Measurements from ENCODE around the gene SLC12A7. TPM values are rescaled to one million over a fixed set of nuclear protein-coding genes. Genes with fewer than 3 reads are reported as not detected.

The SLC12A7 gene
- total and polyA plus RNA-seq, 9 of the 15 experiments (the other 6 are each of a cell fraction or from before 2014, with no cell fraction given) = 0.01 to 3.1 (median 0.56) TPM

GRCh38 chr5:1013948-1014301 is 97.9 kb downstream of the SLC12A7 start (continued):
- TF ChIP-seq, protein P1, sequence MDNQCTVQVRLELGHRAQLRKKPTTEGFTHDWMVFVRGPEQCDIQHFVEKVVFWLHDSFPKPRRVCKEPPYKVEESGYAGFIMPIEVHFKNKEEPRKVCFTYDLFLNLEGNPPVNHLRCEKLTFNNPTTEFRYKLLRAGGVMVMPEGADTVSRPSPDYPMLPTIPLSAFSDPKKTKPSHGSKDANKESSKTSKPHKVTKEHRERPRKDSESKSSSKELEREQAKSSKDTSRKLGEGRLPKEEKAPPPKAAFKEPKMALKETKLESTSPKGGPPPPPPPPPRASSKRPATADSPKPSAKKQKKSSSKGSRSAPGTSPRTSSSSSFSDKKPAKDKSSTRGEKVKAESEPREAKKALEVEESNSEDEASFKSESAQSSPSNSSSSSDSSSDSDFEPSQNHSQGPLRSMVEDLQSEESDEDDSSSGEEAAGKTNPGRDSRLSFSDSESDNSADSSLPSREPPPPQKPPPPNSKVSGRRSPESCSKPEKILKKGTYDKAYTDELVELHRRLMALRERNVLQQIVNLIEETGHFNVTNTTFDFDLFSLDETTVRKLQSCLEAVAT (IDR thresholded peaks at IDR 0.05) = no peak

GRCh38 chr5:1013238-1013947 is 98.5 kb downstream of the SLC12A7 start:
- WGBS (ENCODE audit: insufficient coverage, low coverage, missing lambda C conversion rate) = 1% methylated on average over 17 of the region's 19 CpGs
- intact Hi-C loops (cut with micrococcal nuclease) (no loop called here), in situ Hi-C loops (cut with MboI) (no loop called here)
- Histone ChIP-seq H2AFZ (ENCODE audit: low read depth, low read length) (no peak overlapping the region), H4K20me1 (replicated peaks; ENCODE audit: control insufficient read depth, insufficient read depth, low read length) (peaks cover 46% of the 10 kb centered on the region), H3K9me3 (replicated peaks; ENCODE audit: control insufficient read depth, insufficient read depth, low read depth, low read length) (no peaks in the 10 kb centered on the region), H3K36me3 (ENCODE audit: control insufficient read depth, insufficient read depth, low read length) (no peaks in the 10 kb centered on the region), H3K27ac (ENCODE audit: extremely low read depth, low read depth, low read length) (no peak overlapping the region), H3K79me2 (ENCODE audit: control insufficient read depth, insufficient read depth, low read length) (no peaks in the 10 kb centered on the region), H3K4me3 (no peak overlapping the region), H3K27me3 (ENCODE audit: control insufficient read depth in 2 of 2, insufficient read depth in 2 of 2, low read length in 2 of 2) (peaks cover 52 to 92% of the 10 kb centered on the region in 2 experiments), H3K9ac (ENCODE audit: insufficient read depth in 1 of 2, low read depth in 2 of 2, low read length in 2 of 2) (peak overlapping the region in 1 of 2 experiments; percentile 45; a peak in 1 of 4 replicates), H3K4me2 (ENCODE audit: insufficient read depth, low read length) (no peak overlapping the region), H3K4me1 (replicated peaks in 1 of 2; ENCODE audit: control insufficient read depth in 2 of 2, insufficient read depth in 2 of 2, low read length in 2 of 2) (peaks cover 0 to 25% of the 10 kb centered on the region in 2 experiments; a peak in 2 of 5 replicates), H3K9me1 (ENCODE audit: control insufficient read depth, insufficient read depth, low read length) (no peaks in the 10 kb centered on the region)
- FAIRE-seq (no peak), DNase-seq (ENCODE audit: extremely low read depth in 1 of 4, low spot score in 3 of 4) (no peak), ATAC-seq (no peak)
- TF ChIP-seq, protein P2, sequence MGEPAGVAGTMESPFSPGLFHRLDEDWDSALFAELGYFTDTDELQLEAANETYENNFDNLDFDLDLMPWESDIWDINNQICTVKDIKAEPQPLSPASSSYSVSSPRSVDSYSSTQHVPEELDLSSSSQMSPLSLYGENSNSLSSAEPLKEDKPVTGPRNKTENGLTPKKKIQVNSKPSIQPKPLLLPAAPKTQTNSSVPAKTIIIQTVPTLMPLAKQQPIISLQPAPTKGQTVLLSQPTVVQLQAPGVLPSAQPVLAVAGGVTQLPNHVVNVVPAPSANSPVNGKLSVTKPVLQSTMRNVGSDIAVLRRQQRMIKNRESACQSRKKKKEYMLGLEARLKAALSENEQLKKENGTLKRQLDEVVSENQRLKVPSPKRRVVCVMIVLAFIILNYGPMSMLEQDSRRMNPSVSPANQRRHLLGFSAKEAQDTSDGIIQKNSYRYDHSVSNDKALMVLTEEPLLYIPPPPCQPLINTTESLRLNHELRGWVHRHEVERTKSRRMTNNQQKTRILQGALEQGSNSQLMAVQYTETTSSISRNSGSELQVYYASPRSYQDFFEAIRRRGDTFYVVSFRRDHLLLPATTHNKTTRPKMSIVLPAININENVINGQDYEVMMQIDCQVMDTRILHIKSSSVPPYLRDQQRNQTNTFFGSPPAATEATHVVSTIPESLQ (CRISPR knock-in tag; IDR thresholded peaks at IDR 0.05) = no peak
- no peak for TF ChIP-seq MAFF (IDR thresholded peaks at IDR 0.05; ENCODE audit: low read length)
- no peak for TF ChIP-seq HOXB6 (CRISPR knock-in tag; IDR thresholded peaks at IDR 0.05; ENCODE audit: borderline replicate concordance)
- TF ChIP-seq FOXA1 (IDR thresholded peaks at IDR 0.05; ENCODE audit: borderline replicate concordance) = no peak
- TF ChIP-seq ZNF707 (CRISPR knock-in tag; conservative IDR thresholded peaks at IDR 0.05) = no peak
- no peak for TF ChIP-seq POU5F1 (IDR thresholded peaks at IDR 0.05; ENCODE audit: borderline replicate concordance, low read depth, low read length, partially characterized antibody)
- TF ChIP-seq RBM14 (IDR thresholded peaks at IDR 0.05; ENCODE audit: borderline replicate concordance, insufficient read depth, low read depth, low read length) = no peak
- TF ChIP-seq MED1 (CRISPR knock-in tag; IDR thresholded peaks at IDR 0.05; ENCODE audit: borderline replicate concordance) = no peak
- no peak for TF ChIP-seq LARP7 (IDR thresholded peaks at IDR 0.05)
- TF ChIP-seq E2F3 (CRISPR knock-in tag; IDR thresholded peaks at IDR 0.05) = no peak
- TF ChIP-seq TCFL5 (CRISPR knock-in tag; conservative IDR thresholded peaks at IDR 0.05) = no peak
- TF ChIP-seq, protein P3, sequence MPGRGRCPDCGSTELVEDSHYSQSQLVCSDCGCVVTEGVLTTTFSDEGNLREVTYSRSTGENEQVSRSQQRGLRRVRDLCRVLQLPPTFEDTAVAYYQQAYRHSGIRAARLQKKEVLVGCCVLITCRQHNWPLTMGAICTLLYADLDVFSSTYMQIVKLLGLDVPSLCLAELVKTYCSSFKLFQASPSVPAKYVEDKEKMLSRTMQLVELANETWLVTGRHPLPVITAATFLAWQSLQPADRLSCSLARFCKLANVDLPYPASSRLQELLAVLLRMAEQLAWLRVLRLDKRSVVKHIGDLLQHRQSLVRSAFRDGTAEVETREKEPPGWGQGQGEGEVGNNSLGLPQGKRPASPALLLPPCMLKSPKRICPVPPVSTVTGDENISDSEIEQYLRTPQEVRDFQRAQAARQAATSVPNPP (IDR thresholded peaks at IDR 0.05; ENCODE audit: borderline replicate concordance, insufficient read depth, insufficient read length) = no peak
- no peak for TF ChIP-seq PTTG1 (tag; IDR thresholded peaks at IDR 0.05; ENCODE audit: low read depth)
- no peak for TF ChIP-seq CCAR2 (IDR thresholded peaks at IDR 0.05; ENCODE audit: low read depth, low read length)
- TF ChIP-seq MTF1 (CRISPR knock-in tag; IDR thresholded peaks at IDR 0.05; ENCODE audit: borderline replicate concordance) = no peak
- ChIA-PET CTCF (ENCODE audit: low intra/inter-chr PET ratio) (interaction anchor here (0.6 kb wide), 1 partner anchor 38 kb away, joined by 4 read pairs; no protein-coding TSS in a partner anchor), POLR2A (interaction anchor here (0.7 to 1.6 kb wide), 4 partner anchors 15 to 131 kb away, joined by 3 to 4 read pairs (median 3); no protein-coding TSS in a partner anchor)
- no TSS peak for BruUV-seq (replicated peaks)

Measured in K562 (cell line).